NCI-H82 treated with DMSO at 0.1 percent for 48 hours (cell line): ENCODE measurements around the gene NIPAL1.

Source experiments
- DNase-seq: peaks from one replicate; lab custom pipeline; 2025; ENCODE audit not compliant: unreplicated experiment; lab: John Stamatoyannopoulos, UW

The NIPAL1 gene

GRCh38 chr4:48058617-48059530 is 42.3 kb downstream of the NIPAL1 start:
- no peak for DNase-seq

GRCh38 chr4:48064349-48064748 is 47.8 kb downstream of the NIPAL1 start:
- DNase-seq = no peak

- no peak for DNase-seq
Observed at GRCh38 chr4:48065587-48066052, 49.0 kb downstream of the NIPAL1 start.

- no peak for DNase-seq
Observed at GRCh38 chr4:48067536-48067935, 51.0 kb downstream of the NIPAL1 start.

- DNase-seq = no peak
Observed at GRCh38 chr4:48068182-48068581, 51.6 kb downstream of the NIPAL1 start.

DNA sequence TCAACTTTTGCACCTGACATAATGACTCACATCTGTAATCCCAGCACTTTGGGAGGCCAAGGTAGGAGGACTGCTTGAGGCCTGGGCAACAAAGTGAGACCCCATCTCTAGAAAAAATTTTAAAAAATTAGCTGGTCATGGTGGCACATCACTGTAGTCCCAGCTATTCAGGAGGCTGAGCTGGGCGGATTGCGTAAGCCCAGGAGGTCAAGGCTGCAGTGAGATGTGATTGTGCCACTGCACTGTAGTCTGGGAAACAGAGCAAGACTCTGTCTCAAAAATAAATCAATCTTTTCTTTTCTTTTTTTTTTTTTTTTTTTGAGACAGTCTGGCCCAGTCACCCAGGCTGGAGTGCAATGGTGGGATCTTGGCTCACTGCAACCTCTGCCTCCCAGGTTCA is 52.5 kb downstream of the NIPAL1 start:
- DNase-seq = no peak

DNA sequence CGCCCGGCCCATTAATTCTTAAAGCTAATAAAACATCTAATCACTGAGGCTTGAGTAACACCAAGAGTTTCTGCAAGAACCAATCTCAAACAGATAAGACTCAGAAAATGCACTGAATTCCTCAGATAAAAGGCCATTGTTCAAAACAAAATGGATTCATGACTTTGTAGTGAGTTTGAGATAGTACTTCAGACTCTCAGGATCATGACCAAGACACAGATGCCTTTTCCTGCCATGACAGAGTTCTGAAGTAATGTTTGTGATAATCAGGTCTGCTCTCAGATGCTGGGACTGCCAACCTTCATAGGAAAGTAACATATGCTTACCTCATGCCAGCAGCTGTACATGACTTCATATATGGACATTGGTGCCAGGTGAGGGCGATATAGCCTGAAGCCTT is 54.6 kb downstream of the NIPAL1 start:
- no peak for DNase-seq

DNA sequence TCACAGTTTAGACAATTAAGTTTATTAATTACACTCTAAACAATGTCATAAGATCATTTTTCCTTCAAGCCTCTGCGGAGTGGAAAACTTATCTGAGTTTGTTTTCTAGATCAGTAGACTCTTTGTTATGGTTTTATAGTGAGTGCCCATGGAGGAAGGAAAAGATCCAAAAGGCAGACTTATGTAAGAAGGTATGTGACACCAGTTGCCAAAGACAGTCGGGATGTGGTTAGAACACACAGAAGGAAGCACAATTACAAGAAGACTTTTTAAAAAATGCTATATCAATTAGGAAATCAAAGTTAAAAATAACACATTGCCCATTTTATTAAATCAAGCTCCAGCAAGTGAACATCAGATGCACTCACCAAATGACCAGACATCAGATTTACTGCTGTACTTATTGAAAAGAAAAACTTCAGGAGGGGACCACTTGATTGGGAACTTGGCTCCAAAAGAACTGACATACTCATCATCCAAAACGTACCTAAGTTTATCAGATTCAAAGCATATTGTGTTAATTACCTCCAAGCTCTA is 57.1 kb downstream of the NIPAL1 start:
- no peak for DNase-seq

- no peak for DNase-seq
Observed at GRCh38 chr4:48074657-48075056, 58.1 kb downstream of the NIPAL1 start.

DNA sequence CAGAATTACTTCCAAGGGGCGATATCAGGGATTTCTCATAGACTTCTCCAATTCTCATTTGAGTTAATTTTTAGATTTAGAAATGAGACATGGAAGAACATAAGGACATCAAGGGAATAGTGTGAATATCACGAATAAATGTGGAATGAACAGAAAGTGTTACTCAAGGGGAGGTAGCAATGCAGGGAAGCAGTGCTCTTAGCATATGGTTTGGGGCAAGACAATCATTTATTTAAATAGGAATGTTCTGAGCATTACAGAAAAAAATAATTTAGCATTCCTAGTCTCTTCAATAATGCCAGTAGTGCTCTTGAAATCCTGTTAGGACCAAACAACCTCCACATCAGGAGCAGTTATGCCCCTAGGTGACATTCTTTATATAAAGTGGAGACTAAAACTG is 61.9 kb downstream of the NIPAL1 start:
- no peak for DNase-seq

DNA sequence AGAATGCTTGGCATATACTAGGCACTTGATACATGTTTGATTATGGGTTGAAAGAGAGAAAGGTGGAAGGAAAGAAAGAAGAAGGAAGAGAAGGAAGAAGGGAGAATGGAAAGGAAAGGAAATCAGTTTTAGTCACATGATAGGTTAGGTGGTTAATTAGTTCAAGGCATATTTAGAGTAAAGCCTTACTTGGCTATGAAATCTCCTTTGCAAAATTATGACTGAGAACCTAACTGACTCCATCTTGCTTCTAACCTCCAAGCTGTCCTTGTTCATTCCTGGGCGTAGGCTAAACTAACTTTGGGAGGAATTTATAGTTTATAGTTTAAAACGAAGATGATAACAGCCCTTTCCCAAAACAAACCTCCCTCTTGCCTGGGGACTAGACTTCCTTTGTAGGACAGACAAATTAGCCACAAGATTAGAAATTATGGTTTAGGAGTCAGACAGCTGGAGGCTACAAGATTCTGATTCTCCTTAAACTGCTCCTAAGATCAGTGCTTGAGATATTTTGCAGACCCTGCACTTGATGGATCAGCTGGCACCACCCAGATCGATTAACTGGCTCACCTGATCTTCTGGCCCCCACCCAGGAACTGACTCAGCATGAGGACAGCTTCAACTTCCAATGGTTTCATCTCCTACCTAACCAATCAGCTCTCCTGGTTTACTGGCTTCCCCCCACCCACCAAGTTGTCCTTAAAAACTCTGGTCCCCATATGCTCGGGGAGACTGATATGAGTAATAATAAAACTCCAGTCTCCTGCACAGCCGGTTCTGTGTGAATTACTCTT is 62.5 kb downstream of the NIPAL1 start:
- no peak for DNase-seq

DNA sequence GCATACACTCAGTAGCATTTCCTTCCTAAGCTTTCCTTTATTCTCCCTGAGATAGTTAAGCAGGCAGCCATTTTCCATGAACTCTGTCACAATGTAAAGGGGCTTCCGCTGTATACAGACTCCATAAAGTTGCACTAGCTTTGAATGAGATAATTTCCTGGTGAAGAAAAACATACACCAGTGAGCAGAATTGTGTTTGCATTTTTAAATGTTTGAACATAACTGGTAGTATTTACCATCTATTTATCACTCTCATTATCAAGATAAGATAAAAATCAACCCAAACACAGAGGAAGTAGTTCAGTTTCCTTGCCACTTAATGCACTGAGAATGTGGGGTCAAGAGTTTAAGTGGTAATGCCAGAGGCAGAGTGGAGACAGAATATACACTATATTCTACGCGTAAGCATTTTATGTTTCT is 63.4 kb downstream of the NIPAL1 start:
- DNase-seq = no peak

DNA sequence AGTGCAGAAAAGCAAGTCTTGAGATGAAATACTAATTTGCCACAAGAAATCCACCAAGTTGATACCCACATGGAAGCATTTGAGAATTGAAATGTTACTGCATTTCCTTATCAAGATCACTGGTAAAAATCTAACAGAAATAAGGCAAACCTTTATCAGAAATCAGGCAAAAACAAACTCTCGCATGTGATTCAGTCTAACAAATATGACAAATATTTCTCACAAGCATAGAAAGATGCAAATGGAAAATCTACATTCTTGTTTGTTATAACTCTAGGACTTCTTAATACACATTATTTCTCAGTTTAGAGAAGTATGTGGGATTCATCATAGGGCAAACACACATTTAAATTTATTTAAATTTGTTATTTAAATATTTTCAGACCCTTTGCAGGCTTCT is 64.6 kb downstream of the NIPAL1 start:
- no peak for DNase-seq

GRCh38 chr4:48082956-48083355 is 66.4 kb downstream of the NIPAL1 start:
- DNase-seq = no peak

GRCh38 chr4:48085821-48086589 is 69.4 kb downstream of the NIPAL1 start:
- no peak for DNase-seq
